ENCODE data around the gene ADD3. TPM values are rescaled to one million over a fixed set of nuclear protein-coding genes. Genes with fewer than 3 reads are reported as not detected.

Gene ADD3
- polyA plus RNA-seq, 1 donor (not counting 4 experiments of a cell fraction or from before 2014, with no cell fraction given): 61.7 TPM

- Histone ChIP-seq H3K9me1 (ENCODE audit: control insufficient read depth, extremely low read depth, insufficient read depth, low read length) (no peaks in the 10 kb centered on the region), H3K27ac (ENCODE audit: control insufficient read depth, insufficient read depth, low read length) (no peak overlapping the region), H3K79me2 (ENCODE audit: control insufficient read depth, insufficient read depth, low read length) (no peaks in the 10 kb centered on the region), H4K20me1 (ENCODE audit: control insufficient read depth, extremely low read depth, insufficient read depth, low read length) (no peaks in the 10 kb centered on the region), H3K4me1 (ENCODE audit: control insufficient read depth, extremely low read depth, insufficient read depth, low read length) (no peaks in the 10 kb centered on the region), H3K9ac (ENCODE audit: control insufficient read depth, extremely low read depth, insufficient read depth, low read length) (no peak overlapping the region), H3K36me3 (ENCODE audit: control insufficient read depth in 2 of 2, extremely low read depth in 1 of 2, insufficient read depth in 2 of 2, low read length in 2 of 2) (no peaks in the 10 kb centered on the region), H2AFZ (ENCODE audit: control insufficient read depth, low read length) (no peak overlapping the region), H3K4me3 (ENCODE audit: control insufficient read depth in 2 of 3, extremely low read depth in 1 of 3, insufficient read depth in 2 of 3, low read depth in 1 of 3, low read length in 3 of 3) (no peak overlapping the region), H3K4me2 (ENCODE audit: control insufficient read depth, extremely low read depth, insufficient read depth, low read depth, low read length) (no peak overlapping the region), H3K9me3 (ENCODE audit: control insufficient read depth, low read depth, low read length) (no peaks in the 10 kb centered on the region), H3K27me3 (ENCODE audit: control insufficient read depth, extremely low read depth, insufficient read depth, low read length) (no peaks in the 10 kb centered on the region)
- FAIRE-seq: no peak
- TF ChIP-seq CTCF (optimal IDR thresholded peaks at IDR 0.05 in 1 of 3, IDR thresholded peaks at IDR 0.05 in 1 of 3, conservative IDR thresholded peaks at IDR 0.05 in 1 of 3; ENCODE audit: extremely low read depth in 1 of 3, insufficient read depth in 2 of 3, low read length in 3 of 3) (no peak), EZH2 (IDR thresholded peaks at IDR 0.05; ENCODE audit: low read length) (no peak)
- DNase-seq (ENCODE audit: low read depth, low spot score): no peak
- dilution Hi-C loops (cut with MboI; ENCODE audit: extremely low pct_ligation_motif_present, low sequenced_read_pairs): no loop called here
Observed at GRCh38 chr10:110184398-110184797, 176.6 kb downstream of the ADD3 start.

Small RNAs within 50 kb of the gene (small RNA-seq; reads per million reads assigned to genes)
- 0 reads per million in 3 experiments for gene SNRPGP12 (ENCODE audit: insufficient read length in 3 of 3, low read depth in 3 of 3, low replicate concordance in 1 of 3)

Other genes with a start within 250 kb of the ADD3 start
- gene XPNPEP1, start 84.5 kb upstream of the ADD3 start, polyA plus RNA-seq: 96.2 to 171 TPM (median 154 TPM) in 3 replicates
- gene MXI1, start 199.6 kb downstream of the ADD3 start, polyA plus RNA-seq: 7.9 to 17.8 TPM (median 14.6 TPM) in 3 replicates

All from keratinocyte (primary cell).